ENCODE results near the gene KL. TPM values are rescaled to one million over a fixed set of nuclear protein-coding genes. Genes with fewer than 3 reads are reported as not detected.

KL gene
- total and polyA plus RNA-seq, 2 donors (not counting 1 experiment from before 2014, with no cell fraction given): 0.07 TPM; not detected in 1

DNA sequence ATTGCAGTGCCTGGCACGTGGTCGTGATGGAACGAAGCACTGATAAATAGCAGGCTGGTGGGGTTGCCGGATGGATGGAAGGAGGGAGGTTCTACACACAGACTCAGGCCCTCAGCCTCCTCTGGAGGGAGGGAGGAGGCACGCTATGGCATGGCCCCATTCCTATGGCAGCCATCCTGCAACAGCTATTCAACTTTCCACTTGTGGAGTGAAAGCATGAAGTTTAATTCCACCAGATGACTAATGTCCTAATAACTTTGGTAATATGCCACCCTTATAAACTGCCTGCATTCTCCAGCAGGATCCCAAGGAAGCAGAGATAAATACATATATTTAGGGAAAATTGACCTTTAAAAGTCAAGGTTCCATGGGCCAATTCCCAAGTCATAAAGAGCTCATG, 92.4 kb downstream of the KL start:
- WGBS (ENCODE audit: insufficient coverage): no CpG with 5 or more reads among the region's 5 CpGs
- Histone ChIP-seq H4K20me1 (ENCODE audit: control insufficient read depth, insufficient read depth, low read length, poor library complexity, severe bottlenecking) (no peaks in the 10 kb centered on the region), H3K9ac (ENCODE audit: low read length) (no peak overlapping the region), H2AFZ (ENCODE audit: insufficient read depth, low read depth, low read length, poor library complexity, severe bottlenecking) (no peak overlapping the region), H3K36me3 (replicated peaks in 1 of 2; ENCODE audit: control extremely low read depth in 1 of 2, control insufficient read depth in 1 of 2, extremely low read depth in 1 of 2, insufficient read depth in 2 of 2, low read length in 1 of 2) (no peaks in the 10 kb centered on the region), H3K4me1 (ENCODE audit: control insufficient read depth in 2 of 2, insufficient read depth in 2 of 2, low read length in 2 of 2) (peaks cover 33 to 51% of the 10 kb centered on the region in 2 donors), H3K79me2 (ENCODE audit: control insufficient read depth, insufficient read depth, low read length) (no peaks in the 10 kb centered on the region), H3K27ac (ENCODE audit: low read length in 2 of 2) (no peak overlapping the region), H3K4me3 (ENCODE audit: control extremely low read depth in 1 of 5, extremely low read depth in 1 of 5, insufficient read depth in 1 of 5, low read depth in 2 of 5, low read length in 4 of 5) (no peak overlapping the region), H3K4me2 (replicated peaks; ENCODE audit: low read depth, low read length, poor library complexity, severe bottlenecking) (no peak overlapping the region), H3K9me3 (ENCODE audit: control extremely low read depth in 1 of 3, control insufficient read depth in 2 of 3, insufficient read depth in 1 of 3, low read length in 2 of 3) (peaks cover 0 to 4% (median 0%) of the 10 kb centered on the region in 3 donors), H3K27me3 (replicated peaks in 1 of 4; ENCODE audit: control extremely low read depth in 1 of 4, control insufficient read depth in 3 of 4, insufficient read depth in 4 of 4, low read length in 3 of 4) (peaks cover 0 to 19% (median 6%) of the 10 kb centered on the region in 4 experiments)
- Mint-ChIP-seq H3K9me3 (ENCODE audit: insufficient read depth) (no peaks in the 10 kb centered on the region), H3K27me3 (peaks cover 33% of the 10 kb centered on the region), H3K4me1 (peaks cover 53% of the 10 kb centered on the region), H3K27ac (no peak overlapping the region), H3K4me3 (no peak overlapping the region)
- no peak for TF ChIP-seq CTCF (IDR thresholded peaks at IDR 0.05)
- ChIA-PET CTCF (no interaction called here), POLR2A (no interaction called here)
- intact Hi-C loops (cut with micrococcal nuclease): no loop called here
- ATAC-seq (ENCODE audit: low read depth) (no peak), DNase-seq (no peak)

DNA sequence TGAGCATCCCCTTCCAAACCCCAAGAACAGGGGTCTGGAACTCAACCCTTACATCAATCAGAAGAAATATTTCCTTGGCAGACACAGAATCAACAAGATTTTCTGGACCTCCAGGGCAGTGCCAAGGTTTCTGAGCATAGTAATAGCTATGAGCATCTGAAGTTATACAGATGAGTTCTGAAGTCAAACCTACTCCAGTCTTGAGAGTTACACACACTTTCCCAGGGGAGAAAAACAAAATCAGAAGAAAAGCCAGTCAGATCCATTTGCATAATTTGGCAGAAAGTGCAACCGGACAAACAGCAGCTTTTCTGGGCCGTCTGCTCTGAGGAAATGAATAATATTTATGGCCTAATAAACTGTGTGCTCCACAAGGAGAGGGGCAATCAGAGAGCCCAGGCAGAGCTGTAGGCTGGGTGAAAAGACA, 93.1 kb downstream of the KL start:
- intact Hi-C loops (cut with micrococcal nuclease): no loop called here
- peak overlapping the region; percentile 20 for H3K4me3 Mint-ChIP-seq
- H3K27ac Mint-ChIP-seq: no peak overlapping the region
- peaks cover 0 to 4% (median 0%) of the 10 kb centered on the region in 3 donors for H3K9me3 ChIP-seq (ENCODE audit: control extremely low read depth in 1 of 3, control insufficient read depth in 2 of 3, insufficient read depth in 1 of 3, low read length in 2 of 3)
- no peak overlapping the region for H2AFZ ChIP-seq (ENCODE audit: insufficient read depth, low read depth, low read length, poor library complexity, severe bottlenecking)
- peaks cover 0 to 19% (median 6%) of the 10 kb centered on the region in 4 experiments for H3K27me3 ChIP-seq (replicated peaks in 1 of 4; ENCODE audit: control extremely low read depth in 1 of 4, control insufficient read depth in 3 of 4, insufficient read depth in 4 of 4, low read length in 3 of 4)
- H3K4me3 ChIP-seq (ENCODE audit: control extremely low read depth in 1 of 5, extremely low read depth in 1 of 5, insufficient read depth in 1 of 5, low read depth in 2 of 5, low read length in 4 of 5): no peak overlapping the region
- DNase-seq: no peak
- H3K4me1 Mint-ChIP-seq: peaks cover 53% of the 10 kb centered on the region
- CTCF ChIA-PET: no interaction called here
- TF ChIP-seq EZH2 (IDR thresholded peaks at IDR 0.05; ENCODE audit: borderline replicate concordance, insufficient read depth, low read depth, low read length, poor library complexity, severe bottlenecking) (no peak), CTCF (IDR thresholded peaks at IDR 0.05) (no peak)
- H3K27ac ChIP-seq (ENCODE audit: low read length in 2 of 2): no peak overlapping the region
- H4K20me1 ChIP-seq (ENCODE audit: control insufficient read depth, insufficient read depth, low read length, poor library complexity, severe bottlenecking): no peaks in the 10 kb centered on the region
- no peaks in the 10 kb centered on the region for H3K9me3 Mint-ChIP-seq (ENCODE audit: insufficient read depth)
- H3K4me1 ChIP-seq (ENCODE audit: control insufficient read depth in 2 of 2, insufficient read depth in 2 of 2, low read length in 2 of 2): peaks cover 33 to 51% of the 10 kb centered on the region in 2 donors
- WGBS (ENCODE audit: insufficient coverage): 46% methylated on average over 2 of the region's 2 CpGs
- no peaks in the 10 kb centered on the region for H3K79me2 ChIP-seq (ENCODE audit: control insufficient read depth, insufficient read depth, low read length)
- no peak overlapping the region for H3K9ac ChIP-seq (ENCODE audit: low read length)
- no peaks in the 10 kb centered on the region for H3K36me3 ChIP-seq (replicated peaks in 1 of 2; ENCODE audit: control extremely low read depth in 1 of 2, control insufficient read depth in 1 of 2, extremely low read depth in 1 of 2, insufficient read depth in 2 of 2, low read length in 1 of 2)
- H3K4me2 ChIP-seq (replicated peaks; ENCODE audit: low read depth, low read length, poor library complexity, severe bottlenecking): peak overlapping the region; percentile 63
- POLR2A ChIA-PET: no interaction called here
- peaks cover 30% of the 10 kb centered on the region for H3K27me3 Mint-ChIP-seq
- ATAC-seq (ENCODE audit: low read depth): no peak
